Measurements from ENCODE around the gene NPFF. TPM values are rescaled to one million over a fixed set of nuclear protein-coding genes. Genes with fewer than 3 reads are reported as not detected.

NPFF gene
- total and polyA plus RNA-seq, 2 of the 13 experiments (the other 11 are each of a cell fraction or from before 2014, with no cell fraction given): not detected

DNA sequence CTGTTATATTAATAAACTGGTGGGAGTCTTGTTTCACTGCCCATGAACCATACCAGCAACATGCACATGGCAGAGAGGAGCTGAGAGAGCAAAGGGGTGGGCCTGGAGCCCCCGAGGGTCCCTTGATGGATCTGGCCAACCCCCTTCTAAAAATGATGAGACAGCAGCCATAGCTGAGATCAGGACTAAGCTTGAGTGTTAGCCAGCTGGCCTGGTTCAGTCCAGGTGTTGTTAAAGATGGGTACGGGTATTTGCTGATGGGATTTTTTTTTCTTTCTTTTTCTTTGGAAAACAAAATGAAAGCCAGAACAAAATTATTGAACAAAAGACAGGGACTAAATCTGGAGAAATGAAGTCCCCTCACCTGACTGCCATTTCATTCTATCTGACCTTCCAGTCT lies 39.4 kb downstream of the NPFF start:
- no peak overlapping the region for H2AFZ ChIP-seq (ENCODE audit: low read length)
- H3K27me3 ChIP-seq (ENCODE audit: control insufficient read depth in 1 of 2, insufficient read depth in 2 of 2, low read length in 2 of 2): no peaks in the 10 kb centered on the region
- CTCF ChIA-PET (ENCODE audit: low intra/inter-chr PET ratio, low total read pairs): no interaction called here
- H3K4me3 ChIP-seq (replicated peaks in 1 of 3; ENCODE audit: insufficient read depth in 1 of 3, low read depth in 2 of 3, low read length in 3 of 3): no peak overlapping the region
- H3K27ac ChIP-seq (ENCODE audit: extremely low read length, insufficient read depth, low read length): no peak overlapping the region
- WGBS (ENCODE audit: low lambda C conversion rate): 90% methylated on average over 2 of the region's 2 CpGs
- intact Hi-C loops (cut with micrococcal nuclease; ENCODE audit: unreplicated experiment) (no loop called here), in situ Hi-C loops (cut with HindIII; ENCODE audit: extremely low pct_ligation_motif_present, low pct_unique_long_range_greater_than_20kb) (no loop called here)
- H4K20me1 ChIP-seq (ENCODE audit: insufficient read depth, low read length): peaks cover 54% of the 10 kb centered on the region
- no peak overlapping the region for H3K4me2 ChIP-seq (ENCODE audit: low read depth, low read length)
- no peak for TF ChIP-seq ZNF225 (CRISPR knock-in tag; IDR thresholded peaks at IDR 0.05)
- no peak for TF ChIP-seq ZNF530 (CRISPR knock-in tag; IDR thresholded peaks at IDR 0.05; ENCODE audit: low read depth)
- no peak for TF ChIP-seq KAT8 (CRISPR knock-in tag; IDR thresholded peaks at IDR 0.05)
- TF ChIP-seq, protein P1, sequence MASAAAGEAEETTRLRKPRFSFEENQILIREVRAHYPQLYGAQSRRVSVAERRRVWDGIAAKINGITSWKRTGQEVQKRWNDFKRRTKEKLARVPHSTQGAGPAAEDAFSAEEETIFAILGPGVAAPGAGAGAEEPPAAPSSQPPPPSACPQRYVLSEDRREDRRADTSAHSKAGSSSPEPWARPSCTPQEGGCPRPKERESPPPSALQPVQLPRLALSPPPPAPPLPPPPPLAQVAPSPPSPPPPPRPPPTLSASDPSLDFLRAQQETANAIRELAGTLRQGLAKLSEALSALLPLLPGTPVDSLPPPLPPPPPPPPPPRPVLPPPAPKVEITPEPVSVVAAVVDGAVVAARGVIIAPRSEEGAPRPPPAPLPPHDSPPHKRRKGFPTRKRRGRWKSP (CRISPR knock-in tag; IDR thresholded peaks at IDR 0.05): no peak
- TF ChIP-seq ZNF781 (CRISPR knock-in tag; IDR thresholded peaks at IDR 0.05; ENCODE audit: borderline replicate concordance, not compliant biosample characterization): no peak
- TF ChIP-seq ZNF7 (CRISPR knock-in tag; IDR thresholded peaks at IDR 0.05): no peak
- no peak for TF ChIP-seq ZMAT3 (CRISPR knock-in tag; conservative IDR thresholded peaks at IDR 0.05)
- TF ChIP-seq, protein P2, sequence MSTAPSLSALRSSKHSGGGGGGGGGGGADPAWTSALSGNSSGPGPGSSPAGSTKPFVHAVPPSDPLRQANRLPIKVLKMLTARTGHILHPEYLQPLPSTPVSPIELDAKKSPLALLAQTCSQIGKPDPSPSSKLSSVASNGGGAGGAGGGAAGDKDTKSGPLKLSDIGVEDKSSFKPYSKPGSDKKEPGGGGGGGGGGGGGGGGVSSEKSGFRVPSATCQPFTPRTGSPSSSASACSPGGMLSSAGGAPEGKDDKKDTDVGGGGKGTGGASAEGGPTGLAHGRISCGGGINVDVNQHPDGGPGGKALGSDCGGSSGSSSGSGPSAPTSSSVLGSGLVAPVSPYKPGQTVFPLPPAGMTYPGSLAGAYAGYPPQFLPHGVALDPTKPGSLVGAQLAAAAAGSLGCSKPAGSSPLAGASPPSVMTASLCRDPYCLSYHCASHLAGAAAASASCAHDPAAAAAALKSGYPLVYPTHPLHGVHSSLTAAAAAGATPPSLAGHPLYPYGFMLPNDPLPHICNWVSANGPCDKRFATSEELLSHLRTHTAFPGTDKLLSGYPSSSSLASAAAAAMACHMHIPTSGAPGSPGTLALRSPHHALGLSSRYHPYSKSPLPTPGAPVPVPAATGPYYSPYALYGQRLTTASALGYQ (CRISPR knock-in tag; IDR thresholded peaks at IDR 0.05): no peak
- no peak for TF ChIP-seq NFRKB (IDR thresholded peaks at IDR 0.05)
- no peak overlapping the region for H3K9ac ChIP-seq (ENCODE audit: insufficient read depth, low read depth, low read length)
- peaks cover 45% of the 10 kb centered on the region for H3K79me2 ChIP-seq (ENCODE audit: insufficient read depth, low read length)
- no peak for FAIRE-seq
- TSS peak; percentile 27 for BruUV-seq (replicated peaks)
- POLR2A ChIA-PET: interaction anchor here (1.0 kb wide), 1 partner anchor 11 kb away, joined by 3 read pairs; no protein-coding TSS in a partner anchor
- peaks cover 28% of the 10 kb centered on the region for H3K4me1 ChIP-seq (ENCODE audit: insufficient read depth, low read length)
- H3K9me3 ChIP-seq (ENCODE audit: low read length): no peaks in the 10 kb centered on the region
- no peak for DNase-seq (ENCODE audit: low spot score)
- ATAC-seq: no peak
- H3K36me3 ChIP-seq (replicated peaks in 1 of 2; ENCODE audit: control insufficient read depth in 1 of 2, insufficient read depth in 2 of 2, low read length in 2 of 2): peaks cover 51 to 95% of the 10 kb centered on the region in 2 experiments
